ENCODE results near the gene C5AR1.
A peak's percentile ranks its signal among the peaks of the same experiment; 100 is the strongest.
"Not testable (repeated sequence)": the region's sequence is repeated elsewhere in the genome, so short reads cannot be mapped to it uniquely, and the experiment has no call there.

The C5AR1 gene

GRCh38 chr19:47296036-47296435 lies 13.6 kb upstream of the C5AR1 start:
- DNase-seq, result peak; percentile 75

- not testable (repeated sequence) for DNase-seq
Observed at GRCh38 chr19:47300867-47301266, 8.8 kb upstream of the C5AR1 start.

- DNase-seq, result no peak
Observed at GRCh38 chr19:47302249-47302648, 7.4 kb upstream of the C5AR1 start.

GRCh38 chr19:47303966-47304365 lies 5.7 kb upstream of the C5AR1 start:
- DNase-seq, result no peak

GRCh38 chr19:47305309-47305751 lies 4.3 kb upstream of the C5AR1 start:
- peak; percentile 46 for DNase-seq

- no peak for DNase-seq
Observed at GRCh38 chr19:47306303-47306702, 3.4 kb upstream of the C5AR1 start.

GRCh38 chr19:47309038-47309437 lies 623 bp upstream of the C5AR1 start:
- no peak for DNase-seq

GRCh38 chr19:47310323-47310722 lies 662 bp downstream of the C5AR1 start:
- DNase-seq, result no peak

- peak; percentile 75 for DNase-seq
Observed at GRCh38 chr19:47310819-47311218, 1.2 kb downstream of the C5AR1 start.

- no peak for DNase-seq
Observed at GRCh38 chr19:47312366-47313006, 2.8 kb downstream of the C5AR1 start.

GRCh38 chr19:47313754-47314295 lies 4.2 kb downstream of the C5AR1 start:
- no peak for DNase-seq

GRCh38 chr19:47315125-47315821 lies 5.6 kb downstream of the C5AR1 start:
- no peak for DNase-seq

- DNase-seq, result no peak
Observed at GRCh38 chr19:47316513-47316912, 6.9 kb downstream of the C5AR1 start.

- DNase-seq, result no peak
Observed at GRCh38 chr19:47319923-47320871, 10.5 kb downstream of the C5AR1 start.

GRCh38 chr19:47321630-47322029 lies 12.0 kb downstream of the C5AR1 start:
- DNase-seq, result no peak

GRCh38 chr19:47322058-47322457 lies 12.4 kb downstream of the C5AR1 start:
- no peak for DNase-seq

- DNase-seq, result no peak
Observed at GRCh38 chr19:47323409-47323808, 13.7 kb downstream of the C5AR1 start.

- DNase-seq, result no peak
Observed at GRCh38 chr19:47323872-47324271, 14.2 kb downstream of the C5AR1 start.

GRCh38 chr19:47324502-47324901 lies 14.8 kb downstream of the C5AR1 start:
- no peak for DNase-seq

GRCh38 chr19:47330466-47330869 lies 20.8 kb downstream of the C5AR1 start:
- no peak for DNase-seq

GRCh38 chr19:47331490-47331889 lies 21.8 kb downstream of the C5AR1 start:
- DNase-seq, result no peak

GRCh38 chr19:47331931-47332547 lies 22.4 kb downstream of the C5AR1 start, which contains the start of gene C5AR2:
Gene C5AR2, plus strand, starts transcription at chr19:47332175. Its CDS starts 8,625 bp downstream, at chr19:47340800.
- DNase-seq, result no peak

All from NCI-H1105 treated with DMSO at 0.1 percent for 48 hours (cell line).